Spleen (tissue), 11 donors: Measurements from ENCODE around the gene ENTPD1. TPM values are rescaled to one million over a fixed set of nuclear protein-coding genes. Genes with fewer than 3 reads are reported as not detected.
"Not testable (repeated sequence)": the region's sequence is repeated elsewhere in the genome, so short reads cannot be mapped to it uniquely, and the experiment has no call there.

Experiments
- DNase-seq: peaks from one replicate; pipeline ENCODE4 v3.0.0-alpha.2; 2020
- H3K27ac ChIP-seq, 8 donors: fragments of 200-600 bp; sonication (generic) in 7 of 8; 1 replicate in 4 of 8; 2 replicates in 4 of 8; pipeline versions ENCODE4 v1.5.0 to v1.8.0; 2016 to 2021; ENCODE audit warnings: inconsistent platforms in 4 of 8, mild to moderate bottlenecking in 4 of 8, moderate library complexity in 1 of 8
- H3K27me3 ChIP-seq, 7 donors: fragments of 200-600 bp; sonication (generic) in 6 of 7; replicated peaks in 1 of 7; 1 replicate in 4 of 7; 2 replicates in 3 of 7; pipeline versions ENCODE4 v1.5.0 to v1.8.0; 2016 to 2021; ENCODE audit warnings: inconsistent platforms in 3 of 7, mild to moderate bottlenecking in 1 of 7
- H3K36me3 ChIP-seq, 6 donors: fragments of 200-600 bp; sonication (generic) in 5 of 6; 1 replicate in 4 of 6; 2 replicates in 2 of 6; pipeline versions ENCODE4 v1.5.0 to v1.8.0; 2016 to 2021; ENCODE audit warnings: inconsistent platforms in 2 of 6
- H3K4me1 ChIP-seq, 6 donors: fragments of 200-600 bp; sonication (generic) in 5 of 6; 1 replicate in 3 of 6; 2 replicates in 3 of 6; pipeline versions ENCODE4 v1.5.0 to v1.8.0; 2016 to 2021; ENCODE audit warnings: inconsistent platforms in 3 of 6
- H3K4me3 ChIP-seq, 8 donors: fragments of 200-600 bp; sonication (generic) in 7 of 8; 1 replicate in 4 of 8; 2 replicates in 4 of 8; pipeline versions ENCODE4 v1.5.0 to v1.8.0; 2016 to 2021; ENCODE audit warnings: inconsistent platforms in 4 of 8, mild to moderate bottlenecking in 4 of 8, moderate library complexity in 2 of 8
- H3K9me3 ChIP-seq, 8 donors: fragments of 200-600 bp; sonication (generic) in 7 of 8; 1 replicate in 4 of 8; 2 replicates in 4 of 8; pipeline versions ENCODE4 v1.5.0 to v1.8.0; 2016 to 2021; ENCODE audit warnings: inconsistent platforms in 4 of 8
- POLR2A ChIP-seq, 3 donors: fragments of 450-650 bp; IDR thresholded peaks; one replicate each; pipeline ENCODE4 v1.5.1; 2017; ENCODE audit warnings: antibody characterized with exemption in 3 of 3, mild to moderate bottlenecking in 1 of 3
- POLR2AphosphoS5 ChIP-seq, 3 donors: sonication (generic); formaldehyde crosslinking; IDR thresholded peaks; one replicate each; pipeline ENCODE4 v1.5.1; 2017; ENCODE audit warnings: antibody characterized with exemption in 3 of 3
- WGBS, 5 donors: extraction: QIAGEN DNeasy Blood & Tissue Kit in 3 of 5; methylation state at CpG; one replicate each; pipeline versions ENCODE4 v1.1.5 to v1.1.7; 2013 to 2018; 5-methylcytosine and 5-hydroxymethylcytosine counted together
- intact Hi-C: fragments of 100-400 bp; cut with DNase I; formaldehyde crosslinking; loops from one replicate; pipeline ENCODE4 v1.15.0; 2023; ENCODE audit warnings: low total_unique reads
- polyA plus RNA-seq, 3 donors: library from polyadenylated mRNA; stranded (reverse); fragments of 200-250 nt; gene quantifications; one replicate each; pipeline ENCODE4 v1.2.1, GENCODE V29; 2013
- total RNA-seq, 7 donors: library from RNA; depleted of rRNA in 3 of 7; stranded (reverse); fragments of >200 nt in 3 of 7; fragmentation: NEBNext Ultra II Directional in 4 of 7; extraction: Animal tissue kit (Norgen Biotek cat#: 25700) in 4 of 7; gene quantifications; one replicate each; pipeline versions ENCODE4 v1.1.0 to v1.2.1, GENCODE V29; 2016 to 2021
- TF ChIP-seq, protein P1 (sequence below), 11 experiments: fragments of 200-600 bp in 7 of 11; fragments of 450-650 bp in 4 of 11; sonication (generic) in 4 of 11; IDR thresholded peaks in 8 of 11; conservative IDR thresholded peaks in 3 of 11; 1 replicate in 7 of 11; 2 replicates in 4 of 11; pipeline versions ENCODE4 v1.4.0 to v1.8.0; 2016 to 2021; ENCODE audit warnings: antibody characterized with exemption in 11 of 11, inconsistent platforms in 4 of 11, mild to moderate bottlenecking in 1 of 11
- donor health status: healthy with polysubstance abuse.
- donor health status: DM: no; HTN: no; CAD: no; lungs with moderate emphysema.
- donor health status: DM: no; HTN: no; CAD: no.
- donor health status: Bipolar disorder and iron deficiency.
- donor health status: healthy.
- donor health status: DM: no; HTN: no; CAD: no.
- donor health status: DM: yes; HTN: yes; CAD: no.

ENTPD1 gene
- total and polyA plus RNA-seq, 10 donors, result 14.1 to 92.9 (median 62.9) TPM

DNA sequence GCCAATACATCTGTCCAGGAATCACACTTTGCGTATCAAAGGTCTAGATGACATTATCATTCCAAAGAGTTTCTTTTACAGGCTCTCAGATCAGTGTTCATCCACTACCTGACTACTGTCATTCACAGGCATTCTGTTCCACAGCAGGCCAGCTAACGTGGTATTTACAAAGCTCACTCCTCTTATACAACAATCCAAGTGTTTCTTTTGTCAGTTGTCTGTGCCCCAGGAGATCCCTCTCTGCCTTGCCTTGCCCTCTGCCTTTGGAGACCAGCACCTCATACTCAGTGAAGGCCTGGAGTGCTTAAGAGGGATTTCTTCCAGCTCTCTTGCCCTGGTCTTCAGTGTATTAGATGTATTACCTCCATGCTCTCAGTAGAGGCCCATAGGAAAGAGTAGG is 117.2 kb downstream of the ENTPD1 start:
- no peak for DNase-seq
- intact Hi-C loops, result no loop called here
- Histone ChIP-seq H3K9me3 (peaks cover 0 to 7% (median 0%) of the 10 kb centered on the region in 8 donors), H3K4me1 (no peaks in the 10 kb centered on the region), H3K4me3 (no peak overlapping the region), H3K36me3 (peaks cover 0 to 89% (median 30%) of the 10 kb centered on the region in 6 donors), H3K27me3 (no peaks in the 10 kb centered on the region), H3K27ac (no peak overlapping the region)
- TF ChIP-seq, protein P1, sequence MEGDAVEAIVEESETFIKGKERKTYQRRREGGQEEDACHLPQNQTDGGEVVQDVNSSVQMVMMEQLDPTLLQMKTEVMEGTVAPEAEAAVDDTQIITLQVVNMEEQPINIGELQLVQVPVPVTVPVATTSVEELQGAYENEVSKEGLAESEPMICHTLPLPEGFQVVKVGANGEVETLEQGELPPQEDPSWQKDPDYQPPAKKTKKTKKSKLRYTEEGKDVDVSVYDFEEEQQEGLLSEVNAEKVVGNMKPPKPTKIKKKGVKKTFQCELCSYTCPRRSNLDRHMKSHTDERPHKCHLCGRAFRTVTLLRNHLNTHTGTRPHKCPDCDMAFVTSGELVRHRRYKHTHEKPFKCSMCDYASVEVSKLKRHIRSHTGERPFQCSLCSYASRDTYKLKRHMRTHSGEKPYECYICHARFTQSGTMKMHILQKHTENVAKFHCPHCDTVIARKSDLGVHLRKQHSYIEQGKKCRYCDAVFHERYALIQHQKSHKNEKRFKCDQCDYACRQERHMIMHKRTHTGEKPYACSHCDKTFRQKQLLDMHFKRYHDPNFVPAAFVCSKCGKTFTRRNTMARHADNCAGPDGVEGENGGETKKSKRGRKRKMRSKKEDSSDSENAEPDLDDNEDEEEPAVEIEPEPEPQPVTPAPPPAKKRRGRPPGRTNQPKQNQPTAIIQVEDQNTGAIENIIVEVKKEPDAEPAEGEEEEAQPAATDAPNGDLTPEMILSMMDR (IDR thresholded peaks at IDR 0.05 in 8 of 11, conservative IDR thresholded peaks at IDR 0.05 in 3 of 11), result no peak
- TF ChIP-seq POLR2AphosphoS5 (IDR thresholded peaks at IDR 0.05) (no peak), POLR2A (IDR thresholded peaks at IDR 0.05) (no peak)
- whole genome bisulfite sequencing, 5 donors, result 95 to 99% (median 98%) methylated on average over 2 of the region's 2 CpGs

DNA sequence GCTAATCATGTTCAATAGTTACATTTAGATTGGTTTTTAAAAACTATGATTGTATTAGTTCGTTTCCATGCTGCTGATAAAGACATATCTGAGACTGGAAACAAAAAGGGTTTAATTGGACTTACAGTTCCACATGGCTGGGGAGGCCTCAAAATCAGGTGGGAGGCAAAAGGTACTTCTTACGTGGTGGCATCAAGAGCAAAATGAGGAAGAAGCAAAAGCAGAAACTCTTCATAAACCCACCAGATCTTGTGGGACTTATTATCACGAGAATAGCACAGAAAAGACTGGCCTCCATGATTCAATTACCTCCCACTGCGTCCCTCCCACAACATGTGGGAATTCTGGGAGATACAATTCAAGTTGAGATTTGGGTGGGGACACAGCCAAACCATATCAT is 117.7 kb downstream of the ENTPD1 start:
- Histone ChIP-seq H3K4me1 (no peaks in the 10 kb centered on the region), H3K9me3 (peaks cover 0 to 7% (median 0%) of the 10 kb centered on the region in 8 donors), H3K27me3 (no peaks in the 10 kb centered on the region), H3K4me3 (no peak overlapping the region), H3K27ac (no peak overlapping the region), H3K36me3 (peaks cover 0 to 84% (median 27%) of the 10 kb centered on the region in 6 donors)
- TF ChIP-seq, protein P1 (IDR thresholded peaks at IDR 0.05 in 8 of 11, conservative IDR thresholded peaks at IDR 0.05 in 3 of 11), result no peak
- no peak for TF ChIP-seq POLR2A (IDR thresholded peaks at IDR 0.05)
- TF ChIP-seq POLR2AphosphoS5 (IDR thresholded peaks at IDR 0.05), result no peak
- 77 to 84% (median 81%) methylated on average over 4 of the region's 4 CpGs for WGBS, 5 donors
- intact Hi-C loops, result no loop called here
- no peak for DNase-seq

- H3K36me3 ChIP-seq, result peaks cover 0 to 73% (median 25%) of the 10 kb centered on the region in 6 donors
- intact Hi-C loops, H3K4me3 ChIP-seq, H3K27ac ChIP-seq, H3K9me3 ChIP-seq, H3K27me3 ChIP-seq, H3K4me1 ChIP-seq, DNase-seq: not testable (repeated sequence)
These were observed 118.8 kb downstream of the ENTPD1 start for GRCh38 chr10:95874783-95875182.

DNA sequence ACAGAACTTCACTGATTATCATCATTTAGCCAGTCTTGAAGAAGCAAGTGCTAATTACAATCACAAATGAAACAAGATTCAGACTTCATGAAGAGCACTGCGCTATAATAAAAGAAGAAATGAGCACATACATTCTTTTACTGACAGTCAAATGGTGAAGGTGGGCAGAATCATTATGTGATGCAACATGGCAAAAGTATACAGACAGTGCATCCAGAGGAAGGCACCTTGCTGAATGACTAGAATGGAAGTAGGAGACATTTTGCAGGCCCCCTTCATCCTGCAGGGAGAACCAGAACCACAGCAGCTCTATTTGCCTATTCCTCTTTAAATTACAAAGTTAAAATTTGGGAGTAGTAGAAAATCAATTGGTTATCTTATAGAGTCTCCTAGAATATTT is 120.8 kb downstream of the ENTPD1 start:
- H3K4me3 ChIP-seq, result no peak overlapping the region
- peaks cover 0 to 53% (median 14%) of the 10 kb centered on the region in 6 donors for H3K36me3 ChIP-seq
- TF ChIP-seq POLR2AphosphoS5 (IDR thresholded peaks at IDR 0.05) (no peak), POLR2A (IDR thresholded peaks at IDR 0.05) (no peak)
- TF ChIP-seq, protein P1 (IDR thresholded peaks at IDR 0.05 in 8 of 11, conservative IDR thresholded peaks at IDR 0.05 in 3 of 11), result no peak
- H3K27me3 ChIP-seq, result no peaks in the 10 kb centered on the region
- H3K4me1 ChIP-seq, result no peaks in the 10 kb centered on the region
- WGBS, 5 donors, result 95 to 100% (median 98%) methylated on average over 1 of the region's 1 CpG
- H3K27ac ChIP-seq, result no peak overlapping the region
- intact Hi-C loops, result no loop called here
- peaks cover 0 to 13% (median 0%) of the 10 kb centered on the region in 8 donors for H3K9me3 ChIP-seq
- DNase-seq, result no peak

DNA sequence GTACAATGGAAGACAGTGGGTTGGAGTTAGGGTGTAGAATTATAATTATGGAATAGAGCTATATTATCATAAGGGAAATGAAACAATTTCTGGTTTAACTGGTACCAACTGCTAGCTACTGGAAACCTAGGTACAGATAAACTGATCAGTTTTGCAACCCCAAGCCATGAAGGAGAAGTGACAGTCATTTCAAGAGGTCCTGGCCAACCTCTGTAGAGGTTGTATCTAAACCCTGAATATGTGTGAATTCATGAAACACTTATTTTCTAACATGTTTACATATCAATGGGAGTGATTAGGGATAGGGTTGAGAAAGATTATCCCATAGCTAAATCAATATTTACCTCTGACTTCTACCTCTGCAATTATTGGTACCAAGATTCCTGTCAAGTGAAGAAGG is 121.9 kb downstream of the ENTPD1 start:
- TF ChIP-seq, protein P1 (IDR thresholded peaks at IDR 0.05 in 8 of 11, conservative IDR thresholded peaks at IDR 0.05 in 3 of 11), result no peak
- no peak for TF ChIP-seq POLR2A (IDR thresholded peaks at IDR 0.05)
- Histone ChIP-seq H3K27me3 (no peaks in the 10 kb centered on the region), H3K36me3 (peaks cover 0 to 42% (median 11%) of the 10 kb centered on the region in 6 donors), H3K4me3 (no peak overlapping the region), H3K9me3 (peaks cover 0 to 15% (median 0%) of the 10 kb centered on the region in 8 donors), H3K4me1 (no peaks in the 10 kb centered on the region), H3K27ac (no peak overlapping the region)
- intact Hi-C loops, result no loop called here
- no peak for DNase-seq
